SK-N-MC (cell line): ENCODE results near the gene TANGO6.
A peak's percentile ranks its signal among the peaks of the same experiment; 100 is the strongest.

ENCODE experiments used
- EZH2 ChIP-seq: fragments of 200-600 bp; sonication (generic); IDR thresholded peaks from one replicate; pipeline ENCODE4 v1.6.1; 2017; ENCODE audit warnings: antibody characterized with exemption
- FOXP2 ChIP-seq: optimal IDR thresholded peaks from 2 replicates; pipeline ENCODE3; 2011; ENCODE audit warnings: mild to moderate bottlenecking, moderate library complexity; ENCODE audit not compliant: insufficient read depth; ENCODE audit errors: extremely low read length, control extremely low read depth
- POLR2AphosphoS5 ChIP-seq: IDR thresholded peaks from 2 replicates; pipeline ENCODE4 v1.6.1; 2012; ENCODE audit warnings: mild to moderate bottlenecking, low read depth, low read length, borderline replicate concordance

- TF ChIP-seq POLR2AphosphoS5 (0 out of 2 replicates have a peak, but pooled peaks have one; percentile 39), EZH2 (no peak), FOXP2 (no peak)
These were observed 288.6 kb downstream of the TANGO6 start for GRCh38 chr16:69131839-69132423.
